HG03520 (cell line): Measurements from ENCODE around the gene KRTAP5-8.
"Not testable (repeated sequence)": the region's sequence is repeated elsewhere in the genome, so short reads cannot be mapped to it uniquely, and the experiment has no call there.

Experiments used
- ATAC-seq: cut with Tn5 transposase; IDR thresholded peaks from one replicate; pipeline ENCODE4 v1.9.1; 2021; ENCODE audit warnings: mild to moderate bottlenecking, moderate library complexity; ENCODE audit not compliant: unreplicated experiment

KRTAP5-8 gene

DNA sequence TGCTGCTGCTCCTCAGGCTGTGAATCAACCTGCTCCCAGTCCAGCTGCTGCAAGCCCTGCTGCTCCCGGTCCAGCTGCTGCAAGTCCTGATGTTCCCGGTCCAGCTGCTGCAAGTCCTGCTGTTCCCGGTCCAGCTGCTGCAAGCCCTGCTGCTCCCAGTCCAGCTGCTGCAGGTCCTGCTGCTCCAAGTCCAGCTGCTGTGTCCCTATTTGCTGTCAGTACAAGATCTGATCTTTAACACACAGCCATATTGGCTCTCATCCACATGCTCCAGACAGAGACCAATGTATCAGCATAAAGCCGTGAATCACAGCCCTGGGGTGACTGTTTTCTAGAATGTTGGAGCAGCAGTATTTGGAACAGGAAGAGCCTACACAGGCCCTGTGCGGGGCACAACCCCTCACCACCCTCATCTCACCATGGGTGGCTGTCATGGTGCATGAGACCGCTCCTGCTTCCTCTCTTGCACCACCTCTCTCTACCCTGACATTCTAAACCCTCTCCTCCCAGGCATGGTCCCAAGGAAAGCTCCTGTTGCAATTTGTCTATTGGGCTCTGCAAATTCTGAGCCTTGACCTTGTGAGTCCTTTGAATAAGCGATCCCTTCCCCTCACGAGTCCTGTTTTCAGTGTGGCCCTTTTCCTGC, 31.0 kb downstream of the KRTAP5-8 start:
- ATAC-seq: no peak

DNA sequence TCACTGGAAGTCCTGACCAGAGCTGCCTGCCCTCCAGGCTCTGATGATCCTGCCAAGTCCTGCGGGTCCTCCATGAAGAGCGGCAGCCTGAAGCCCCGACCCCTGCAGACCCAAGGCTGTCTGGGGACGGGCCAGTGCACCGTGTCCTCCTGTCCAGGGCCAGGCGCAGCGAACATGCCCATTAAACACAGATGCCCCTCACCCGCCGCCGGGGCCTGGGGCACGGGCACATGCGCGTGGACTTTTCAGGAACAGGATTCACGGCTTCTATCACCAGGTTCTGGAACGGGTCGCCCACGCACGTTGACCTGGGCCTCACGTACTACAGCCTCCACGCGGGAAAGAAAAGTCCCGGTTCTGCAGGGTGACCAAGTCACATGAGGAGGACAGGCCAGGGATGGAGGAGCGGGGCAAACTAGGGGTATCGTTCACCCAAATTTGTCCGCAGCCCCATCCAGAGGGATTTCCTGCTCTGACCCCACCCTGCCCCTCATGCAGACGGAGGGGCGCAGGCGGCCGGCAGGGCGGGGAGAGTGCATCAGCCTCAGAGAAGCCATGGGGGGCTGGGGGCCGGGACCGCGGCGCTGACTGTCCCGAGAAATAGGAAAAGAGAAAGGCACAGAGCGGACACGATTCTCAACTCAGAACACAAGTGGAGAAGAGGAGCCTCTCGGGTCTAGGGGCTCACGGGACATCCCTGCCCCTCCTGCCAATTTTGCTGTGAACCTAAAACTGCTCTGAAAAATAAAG, 33.5 kb downstream of the KRTAP5-8 start:
- not testable (repeated sequence) for ATAC-seq

DNA sequence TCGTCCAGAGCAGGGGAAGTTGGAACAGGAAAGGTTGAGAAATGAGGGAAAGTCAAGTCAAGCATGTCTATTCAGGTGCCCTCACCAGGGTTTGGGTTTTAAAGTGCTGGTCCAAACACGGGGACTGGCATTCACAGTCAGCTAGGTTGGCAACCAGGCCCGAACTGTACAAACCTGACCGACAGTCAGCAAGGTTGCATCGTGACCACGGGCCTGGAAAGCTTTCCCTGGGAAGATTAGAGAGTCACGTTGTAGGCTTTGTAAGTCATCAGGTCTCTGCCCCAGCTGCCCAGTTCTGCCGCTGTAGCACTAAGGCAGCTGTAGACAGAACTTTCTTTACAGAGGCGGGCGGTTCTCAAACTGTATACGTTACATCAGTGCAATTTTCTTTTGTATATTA, 35.0 kb downstream of the KRTAP5-8 start:
- ATAC-seq: no peak

DNA sequence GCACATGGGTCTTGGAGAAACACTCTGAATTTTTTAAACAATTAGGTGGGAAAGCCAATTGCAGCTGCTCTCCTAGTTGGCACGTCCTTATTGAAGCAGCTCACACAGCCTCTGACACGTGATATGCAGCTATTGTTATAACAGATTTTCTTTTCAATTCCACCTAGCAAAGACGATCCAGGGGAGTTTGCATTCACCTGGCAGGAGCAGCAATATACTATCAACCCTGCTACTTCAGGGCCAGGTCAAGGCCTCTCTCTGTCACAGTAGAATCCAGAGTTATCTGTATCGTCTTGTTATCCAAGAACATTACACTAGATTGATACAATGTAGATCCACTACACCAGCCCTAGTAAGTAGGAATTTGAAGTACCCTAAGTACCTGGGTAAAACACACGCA, 36.6 kb downstream of the KRTAP5-8 start:
- no peak for ATAC-seq

DNA sequence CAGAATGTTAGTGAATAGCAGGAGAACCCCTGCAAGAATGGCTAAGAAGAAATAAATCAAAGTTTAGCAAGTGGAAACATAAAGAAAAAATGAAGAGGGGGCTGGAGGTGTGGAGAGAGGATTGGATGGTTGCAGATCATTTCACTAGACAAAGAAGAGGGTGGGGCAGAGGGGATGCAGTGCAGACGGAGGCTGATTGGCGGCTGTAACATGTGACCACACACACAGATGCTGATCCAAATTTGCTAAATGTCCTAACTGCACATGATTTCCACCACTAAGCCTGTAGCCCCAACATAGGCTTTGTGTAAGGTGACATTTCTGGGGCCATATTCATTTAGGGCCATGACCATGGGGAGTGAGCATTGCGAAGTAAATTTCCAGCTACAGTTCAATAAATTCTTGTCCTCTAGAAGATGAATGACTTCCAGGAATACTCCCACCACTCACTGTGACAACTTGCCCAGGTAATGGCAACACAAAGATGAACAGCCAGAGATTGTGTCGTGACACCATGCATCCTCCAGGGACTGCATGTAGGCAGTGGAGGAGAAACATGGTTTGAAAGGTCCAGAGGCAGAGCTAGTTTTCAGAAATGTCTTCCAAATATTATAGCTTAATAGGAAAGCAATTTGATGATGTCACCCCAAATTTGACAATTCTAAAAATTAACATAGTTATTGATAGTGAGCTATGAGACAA, 38.0 kb downstream of the KRTAP5-8 start:
- ATAC-seq: no peak

DNA sequence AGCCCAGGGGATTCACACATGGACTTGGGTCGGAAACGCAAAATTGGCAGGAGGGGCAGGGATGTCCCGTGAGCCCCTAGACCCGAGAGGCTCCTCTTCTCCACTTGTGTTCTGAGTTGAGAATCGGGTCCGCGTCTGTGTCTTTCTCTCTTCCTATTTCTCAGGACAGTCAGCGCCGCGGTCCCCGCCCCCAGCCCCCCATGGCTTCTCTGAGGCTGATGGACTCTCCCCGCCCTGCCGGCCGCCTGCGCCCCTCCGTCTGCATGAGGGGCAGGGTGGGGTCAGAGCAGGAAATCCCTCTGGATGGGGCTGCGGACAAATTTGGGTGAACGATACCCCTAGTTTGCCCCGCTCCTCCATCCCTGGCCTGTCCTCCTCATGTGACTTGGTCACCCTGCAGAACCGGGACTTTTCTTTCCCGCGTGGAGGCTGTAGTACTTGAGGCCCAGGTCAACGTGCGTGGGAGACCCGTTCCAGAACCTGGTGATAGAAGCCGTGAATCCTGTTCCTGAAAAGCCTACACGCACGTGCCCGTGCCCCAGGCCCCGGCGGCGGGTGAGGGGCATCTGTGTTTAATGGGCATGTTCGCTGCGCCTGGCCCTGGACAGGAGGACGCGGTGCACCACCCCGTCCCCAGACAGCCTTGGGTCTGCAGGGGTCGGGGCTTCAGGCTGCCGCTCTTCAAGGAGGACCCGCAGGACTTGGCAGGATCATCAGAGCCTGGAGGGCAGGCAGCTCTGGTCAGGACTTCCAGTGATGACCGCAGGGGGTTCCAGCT, 39.1 kb downstream of the KRTAP5-8 start:
- ATAC-seq: not testable (repeated sequence)

DNA sequence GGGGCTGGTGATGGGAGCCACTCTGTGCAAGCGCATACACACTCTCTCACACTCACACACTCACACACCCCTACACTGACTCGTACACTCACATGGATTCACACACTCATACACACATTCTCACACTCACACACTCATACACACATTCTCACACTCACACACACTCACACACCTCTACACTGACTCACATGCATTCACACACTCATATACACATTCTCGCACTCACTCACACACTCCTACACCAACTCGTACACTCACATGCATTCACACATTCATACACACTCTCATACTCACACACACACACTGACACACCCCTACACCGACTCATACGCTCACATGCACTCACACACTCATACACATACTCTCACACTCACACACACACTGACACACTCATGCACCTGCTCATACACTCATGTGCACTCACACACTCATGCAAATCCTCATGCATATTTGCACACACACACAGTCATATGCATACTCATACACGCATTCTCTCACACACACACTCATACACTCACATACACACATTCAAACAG, 39.7 kb downstream of the KRTAP5-8 start:
- ATAC-seq: no peak

DNA sequence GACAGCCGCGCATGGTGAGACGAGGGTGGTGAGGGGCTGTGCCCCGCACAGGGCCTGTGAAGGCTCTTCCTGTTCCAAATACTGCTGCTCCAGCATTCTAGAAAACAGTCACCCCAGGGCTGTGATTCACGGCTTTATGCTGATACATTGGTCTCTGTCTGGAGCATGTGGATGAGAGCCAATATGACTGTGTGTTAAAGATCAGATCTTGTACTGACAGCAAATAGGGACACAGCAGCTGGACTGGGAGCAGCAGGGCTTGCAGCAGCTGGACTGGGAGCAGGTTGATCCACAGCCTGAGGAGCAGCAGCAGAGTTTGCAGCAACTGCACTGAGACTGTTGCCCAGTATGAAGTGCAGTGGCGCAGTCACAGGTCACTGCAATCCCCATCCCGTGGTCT, 41.7 kb downstream of the KRTAP5-8 start:
- ATAC-seq: not testable (repeated sequence)

DNA sequence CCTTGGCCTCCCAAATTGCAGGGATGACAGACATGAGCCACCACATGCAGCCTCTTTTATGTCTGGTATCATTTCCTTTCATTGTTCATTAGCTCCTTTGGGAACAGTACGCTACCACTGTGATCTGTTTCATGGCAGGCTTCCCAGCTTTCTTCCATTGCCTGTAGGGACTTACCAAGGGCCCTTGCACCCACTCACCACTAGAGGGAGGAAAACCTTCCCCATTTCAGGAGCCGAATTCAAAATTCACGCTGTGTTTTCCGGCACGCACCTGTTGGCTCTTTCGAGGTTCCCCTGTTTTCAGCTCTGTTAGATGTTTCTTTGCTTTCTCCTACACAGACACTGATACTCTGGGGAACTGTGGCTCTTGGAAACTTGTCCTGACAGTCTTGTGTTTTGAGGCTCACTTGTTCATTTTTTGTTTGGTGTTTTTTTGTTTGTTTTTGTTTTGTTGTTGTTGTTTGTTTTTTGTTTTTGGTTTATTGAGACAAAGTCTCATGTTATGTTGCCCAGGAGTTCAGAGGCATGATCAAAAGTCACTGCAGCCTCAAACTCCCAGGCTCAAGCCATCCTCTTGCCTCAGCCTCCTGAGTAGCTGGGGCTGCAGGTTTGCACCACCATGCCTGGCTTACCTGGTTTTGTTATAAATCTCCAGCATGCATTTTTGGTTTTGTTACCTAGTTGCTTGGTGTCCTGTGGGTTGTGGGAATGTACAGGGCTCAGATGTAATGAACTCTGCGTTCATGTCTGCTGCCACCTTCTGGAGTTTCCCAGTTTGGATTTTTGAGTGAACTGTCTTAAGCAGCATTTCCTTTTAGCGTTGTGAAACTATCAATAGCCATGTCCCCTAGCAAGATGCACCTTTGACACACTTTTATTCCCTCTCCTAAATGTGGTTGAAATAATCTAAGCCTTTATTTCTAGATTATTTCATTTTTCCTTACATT, 42.5 kb downstream of the KRTAP5-8 start:
- no peak for ATAC-seq

DNA sequence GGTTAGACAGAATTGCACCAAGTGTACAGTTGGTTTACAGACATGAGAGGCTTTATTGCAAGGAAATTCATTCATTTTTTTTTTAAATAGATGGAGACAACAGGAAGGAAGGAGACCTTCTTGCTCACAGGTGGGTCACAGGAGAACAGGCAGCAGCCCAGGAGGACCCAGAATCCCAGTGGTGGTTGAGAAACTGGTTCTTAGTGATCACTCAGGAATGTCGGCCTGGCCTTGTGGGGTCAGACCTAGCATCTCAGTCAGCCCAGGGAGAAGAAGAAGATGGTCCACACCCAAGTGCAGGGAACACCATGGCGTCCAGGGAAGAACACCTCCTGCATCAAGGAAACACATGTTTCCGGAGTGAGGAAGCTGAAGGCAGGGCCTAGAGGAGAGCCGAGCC, 44.0 kb downstream of the KRTAP5-8 start:
- ATAC-seq: no peak

DNA sequence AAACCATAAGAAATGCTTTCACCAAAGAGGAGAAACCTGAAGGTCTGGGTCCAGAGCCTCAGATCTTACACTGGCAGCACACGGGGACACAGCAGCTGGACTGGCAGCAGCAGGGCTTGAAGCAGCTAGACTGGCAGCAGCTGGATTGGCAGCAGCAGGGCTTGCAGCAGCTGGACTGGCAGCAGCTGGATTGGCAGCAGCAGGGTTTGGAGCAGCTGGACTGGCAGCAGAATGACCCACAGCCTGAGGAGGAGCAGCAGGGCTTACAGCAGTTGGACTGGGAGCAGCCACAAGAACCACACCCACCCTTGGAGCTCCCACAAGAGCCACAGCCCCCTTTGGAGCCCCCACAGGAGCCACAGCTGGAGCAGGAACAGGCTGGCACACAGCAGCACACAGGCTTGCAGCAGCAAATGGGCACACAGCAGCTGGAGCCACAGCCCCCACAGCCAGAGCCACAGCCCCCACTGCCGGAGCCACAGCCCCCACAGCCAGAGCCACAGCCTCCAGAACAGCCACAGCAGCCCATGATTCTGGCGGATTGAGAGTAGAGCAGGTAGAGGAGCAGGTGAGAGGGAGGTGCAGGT, 44.6 kb downstream of the KRTAP5-8 start, which contains the start of gene KRTAP5-11:
TSS of gene KRTAP5-11 (minus strand) at position 567 of the 587 bp plus-strand sequence. CDS start at position 529, 38 bp downstream.
- ATAC-seq: no peak

DNA sequence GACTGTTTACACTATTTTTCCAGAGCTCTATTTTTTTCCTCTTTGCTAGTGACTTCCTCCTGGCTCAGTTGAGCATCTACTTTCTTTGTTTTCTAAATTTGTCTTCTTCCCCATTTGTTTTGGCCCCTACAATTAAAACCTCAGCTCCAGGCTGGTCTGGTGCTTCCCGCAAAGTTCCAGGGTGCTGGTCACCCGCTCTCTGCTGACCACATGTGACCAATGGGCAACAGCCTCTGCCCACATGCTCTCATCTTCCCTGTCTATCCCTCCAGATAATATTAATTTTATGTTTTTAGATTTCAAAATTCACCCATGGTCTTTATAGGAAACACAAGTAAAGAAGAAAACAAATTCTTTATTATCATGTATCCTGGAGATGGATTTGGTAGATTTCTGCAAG, 45.1 kb downstream of the KRTAP5-8 start:
- not testable (repeated sequence) for ATAC-seq

DNA sequence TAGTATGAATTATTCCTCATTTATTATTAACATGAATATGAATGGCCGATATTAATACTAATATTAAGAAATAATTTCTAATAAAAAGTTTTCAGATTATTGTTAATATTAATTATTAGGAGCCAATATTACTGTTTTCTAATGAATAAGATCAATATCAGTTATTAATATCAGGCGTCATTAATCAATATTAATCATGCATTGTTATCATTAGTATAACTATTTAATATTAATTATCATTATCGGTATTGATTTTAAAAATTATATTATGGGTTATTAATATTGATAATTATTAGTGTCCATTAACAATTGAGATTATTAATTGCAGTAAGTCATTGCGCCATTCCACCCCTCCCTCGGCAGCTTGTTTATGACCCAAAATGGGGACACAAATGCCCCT, 47.8 kb downstream of the KRTAP5-8 start:
- not testable (repeated sequence) for ATAC-seq

DNA sequence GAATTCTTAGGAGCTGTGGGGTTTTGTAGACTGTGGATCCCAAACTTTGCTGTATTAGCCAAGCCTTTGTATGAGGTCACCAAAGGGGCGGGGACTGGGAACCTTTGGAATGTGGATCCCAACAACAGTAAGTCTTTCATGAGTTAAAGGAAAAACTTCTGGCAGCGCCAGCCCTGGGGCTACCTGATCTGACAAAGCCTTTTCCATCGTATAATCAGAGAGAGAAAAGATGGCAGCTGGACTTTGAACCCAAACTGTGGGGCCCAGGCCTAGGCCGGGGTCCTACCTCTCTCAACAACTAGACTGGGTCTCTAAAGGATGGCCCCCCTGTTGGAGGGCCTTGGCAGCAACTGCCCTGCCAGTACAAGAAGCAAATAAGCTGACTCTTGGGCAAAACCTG, 50.5 kb downstream of the KRTAP5-8 start:
- not testable (repeated sequence) for ATAC-seq
